ENCODE measurements around the gene DRD2. TPM values are rescaled to one million over a fixed set of nuclear protein-coding genes. Genes with fewer than 3 reads are reported as not detected.

The DRD2 gene
- total RNA-seq, 1 donor from 2014 or later: 289 TPM

DNA sequence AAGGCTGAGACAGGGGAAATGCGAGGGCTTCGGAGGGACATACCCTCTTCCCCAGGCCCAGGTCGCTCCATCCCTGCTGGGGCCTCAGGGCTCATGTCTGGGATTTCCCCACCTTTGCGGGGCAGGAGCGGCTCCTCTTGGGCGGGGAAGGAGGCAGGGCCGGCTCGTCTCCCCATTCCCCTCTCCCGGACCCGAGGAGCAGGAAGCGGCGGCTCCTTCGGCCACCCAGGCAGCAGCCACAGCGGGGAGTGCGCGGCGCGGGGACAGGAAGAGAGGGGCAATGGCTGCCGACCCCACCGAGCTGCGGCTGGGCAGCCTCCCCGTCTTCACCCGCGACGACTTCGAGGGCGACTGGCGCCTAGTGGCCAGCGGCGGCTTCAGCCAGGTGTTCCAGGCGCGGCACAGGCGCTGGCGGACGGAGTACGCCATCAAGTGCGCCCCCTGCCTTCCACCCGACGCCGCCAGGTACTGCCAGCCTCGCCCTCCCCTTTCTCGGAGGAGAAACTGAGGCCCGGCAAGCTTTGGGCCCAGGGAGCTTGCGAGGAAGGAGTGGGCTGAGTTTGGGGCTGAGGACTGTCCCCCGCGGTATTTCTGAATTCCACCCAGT is 87.5 kb downstream of the DRD2 start, which contains the start of gene ANKK1:
ANKK1 (plus strand) TSS at position 175 of the 607 bp plus-strand sequence; CDS start at position 281, 106 bp downstream.
- Mint-ChIP-seq H3K27me3 (ENCODE audit: unreplicated experiment) (peaks cover 2% of the 10 kb centered on the region), H3K4me1 (ENCODE audit: low read depth, unreplicated experiment) (peaks cover 5% of the 10 kb centered on the region), H3K4me3 (ENCODE audit: unreplicated experiment) (no peak within 1 kb of the TSS), H3K9me3 (ENCODE audit: unreplicated experiment) (peaks cover 2% of the 10 kb centered on the region), H3K36me3 (ENCODE audit: unreplicated experiment) (no peaks in the 10 kb centered on the region), H3K27ac (ENCODE audit: unreplicated experiment) (no peak within 1 kb of the TSS)
- no peak for DNase-seq
- TF ChIP-seq, protein P1, sequence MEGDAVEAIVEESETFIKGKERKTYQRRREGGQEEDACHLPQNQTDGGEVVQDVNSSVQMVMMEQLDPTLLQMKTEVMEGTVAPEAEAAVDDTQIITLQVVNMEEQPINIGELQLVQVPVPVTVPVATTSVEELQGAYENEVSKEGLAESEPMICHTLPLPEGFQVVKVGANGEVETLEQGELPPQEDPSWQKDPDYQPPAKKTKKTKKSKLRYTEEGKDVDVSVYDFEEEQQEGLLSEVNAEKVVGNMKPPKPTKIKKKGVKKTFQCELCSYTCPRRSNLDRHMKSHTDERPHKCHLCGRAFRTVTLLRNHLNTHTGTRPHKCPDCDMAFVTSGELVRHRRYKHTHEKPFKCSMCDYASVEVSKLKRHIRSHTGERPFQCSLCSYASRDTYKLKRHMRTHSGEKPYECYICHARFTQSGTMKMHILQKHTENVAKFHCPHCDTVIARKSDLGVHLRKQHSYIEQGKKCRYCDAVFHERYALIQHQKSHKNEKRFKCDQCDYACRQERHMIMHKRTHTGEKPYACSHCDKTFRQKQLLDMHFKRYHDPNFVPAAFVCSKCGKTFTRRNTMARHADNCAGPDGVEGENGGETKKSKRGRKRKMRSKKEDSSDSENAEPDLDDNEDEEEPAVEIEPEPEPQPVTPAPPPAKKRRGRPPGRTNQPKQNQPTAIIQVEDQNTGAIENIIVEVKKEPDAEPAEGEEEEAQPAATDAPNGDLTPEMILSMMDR (IDR thresholded peaks at IDR 0.05; ENCODE audit: partially characterized antibody, unreplicated experiment): peak; percentile 31

DNA sequence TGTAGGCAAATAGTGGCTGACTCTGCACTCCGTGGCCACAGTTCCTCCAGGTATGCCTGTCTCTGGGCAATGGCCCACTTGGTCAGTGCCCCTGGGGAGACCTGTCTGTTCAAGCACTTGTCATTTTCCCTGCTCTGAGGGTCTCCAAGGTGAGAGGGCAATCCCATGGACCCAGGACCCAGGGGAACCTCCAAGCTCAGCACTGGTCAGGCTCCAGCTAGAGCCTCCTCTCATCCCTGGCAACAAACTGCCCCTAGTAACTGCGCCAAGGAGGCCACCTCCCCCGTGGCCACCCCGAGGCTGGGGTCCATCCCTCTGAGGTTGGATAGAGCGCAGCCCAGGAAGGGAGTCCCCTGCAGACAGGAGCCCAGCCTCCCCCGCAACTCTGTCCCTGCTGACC is 88.3 kb downstream of the DRD2 start:
- H3K9me3 Mint-ChIP-seq (ENCODE audit: unreplicated experiment): peaks cover 2% of the 10 kb centered on the region
- H3K27ac Mint-ChIP-seq (ENCODE audit: unreplicated experiment): no peak overlapping the region
- no peak for DNase-seq
- H3K4me1 Mint-ChIP-seq (ENCODE audit: low read depth, unreplicated experiment): peaks cover 3% of the 10 kb centered on the region
- H3K4me3 Mint-ChIP-seq (ENCODE audit: unreplicated experiment): no peak overlapping the region
- TF ChIP-seq, protein P1 (IDR thresholded peaks at IDR 0.05; ENCODE audit: partially characterized antibody, unreplicated experiment): no peak
- no peaks in the 10 kb centered on the region for H3K36me3 Mint-ChIP-seq (ENCODE audit: unreplicated experiment)
- H3K27me3 Mint-ChIP-seq (ENCODE audit: unreplicated experiment): no peaks in the 10 kb centered on the region

DNA sequence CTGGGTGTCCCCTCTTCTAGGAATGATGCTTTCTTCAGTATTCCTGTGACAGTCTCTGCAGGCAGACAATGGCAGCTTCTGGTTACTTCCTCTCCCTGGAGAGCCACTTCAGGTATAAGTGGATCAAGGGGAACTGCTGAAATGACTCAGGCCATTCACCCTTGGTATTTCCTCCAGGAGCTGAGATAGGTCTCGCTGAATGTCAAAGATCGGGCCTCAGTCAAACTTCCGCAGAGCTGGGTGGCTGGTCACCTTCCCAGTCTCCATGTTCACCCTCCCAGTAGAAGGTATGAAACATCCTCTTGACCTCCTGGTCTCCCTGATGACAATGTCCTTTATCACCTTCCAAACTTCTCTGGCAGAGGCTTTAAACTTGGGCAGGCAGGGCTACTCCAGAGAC is 89.4 kb downstream of the DRD2 start:
- TF ChIP-seq, protein P1 (IDR thresholded peaks at IDR 0.05; ENCODE audit: partially characterized antibody, unreplicated experiment): no peak
- Mint-ChIP-seq H3K27ac (ENCODE audit: unreplicated experiment) (no peak overlapping the region), H3K9me3 (ENCODE audit: unreplicated experiment) (peaks cover 2% of the 10 kb centered on the region)

DNA sequence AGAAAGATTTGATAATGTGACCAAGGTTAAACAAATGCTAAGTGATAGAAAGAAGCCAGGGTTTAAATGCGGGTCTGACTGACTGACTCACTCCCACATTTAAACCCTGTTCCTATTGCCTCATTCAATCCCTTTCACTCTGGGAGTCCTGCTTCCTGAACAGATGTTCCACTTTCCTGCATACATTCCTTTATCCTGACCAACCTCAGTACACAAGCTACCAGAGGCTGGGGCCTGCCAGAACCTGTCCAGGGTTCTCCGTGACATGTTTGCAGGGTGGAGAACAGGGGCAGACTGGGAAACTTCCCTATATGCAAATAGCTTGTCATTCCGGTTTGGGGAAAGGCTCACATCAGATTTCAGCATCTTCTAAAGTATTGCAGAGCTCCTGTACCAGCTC is 90.6 kb downstream of the DRD2 start:
- H3K9me3 Mint-ChIP-seq (ENCODE audit: unreplicated experiment): peaks cover 2% of the 10 kb centered on the region
- H3K27me3 Mint-ChIP-seq (ENCODE audit: unreplicated experiment): no peaks in the 10 kb centered on the region
- H3K27ac Mint-ChIP-seq (ENCODE audit: unreplicated experiment): no peak overlapping the region
- H3K4me3 Mint-ChIP-seq (ENCODE audit: unreplicated experiment): no peak overlapping the region
- peaks cover 6% of the 10 kb centered on the region for H3K36me3 Mint-ChIP-seq (ENCODE audit: unreplicated experiment)
- DNase-seq: no peak
- TF ChIP-seq, protein P1 (IDR thresholded peaks at IDR 0.05; ENCODE audit: partially characterized antibody, unreplicated experiment): no peak
- peaks cover 3% of the 10 kb centered on the region for H3K4me1 Mint-ChIP-seq (ENCODE audit: low read depth, unreplicated experiment)

More for the DNA sequence above, 89.4 kb downstream of the DRD2 start:
- no peak overlapping the region for H3K4me3 Mint-ChIP-seq (ENCODE audit: unreplicated experiment)
- peaks cover 3% of the 10 kb centered on the region for H3K4me1 Mint-ChIP-seq (ENCODE audit: low read depth, unreplicated experiment)
- DNase-seq: no peak
- H3K27me3 Mint-ChIP-seq (ENCODE audit: unreplicated experiment): no peaks in the 10 kb centered on the region
- H3K36me3 Mint-ChIP-seq (ENCODE audit: unreplicated experiment): no peaks in the 10 kb centered on the region

DNA sequence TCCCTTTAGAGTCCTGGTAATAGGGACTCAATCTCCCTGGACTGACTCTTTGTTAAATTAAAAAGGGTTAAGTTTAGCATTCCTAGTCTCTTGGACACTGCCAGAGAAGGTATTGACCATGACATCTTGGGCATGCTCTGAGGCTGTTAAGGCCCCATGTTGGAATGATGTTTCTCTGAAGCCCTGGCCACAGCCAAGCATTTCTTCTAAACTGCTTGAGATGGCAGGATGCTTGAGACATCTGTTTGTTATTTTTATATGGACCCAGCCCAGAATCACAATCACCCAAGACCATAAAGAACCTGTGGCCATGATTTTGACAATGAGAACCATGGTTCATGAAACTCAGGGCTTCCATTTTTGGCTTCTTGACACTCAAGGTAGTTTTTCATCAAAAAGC is 93.1 kb downstream of the DRD2 start:
- Mint-ChIP-seq H3K27ac (ENCODE audit: unreplicated experiment) (no peak overlapping the region), H3K4me3 (ENCODE audit: unreplicated experiment) (no peak overlapping the region), H3K27me3 (ENCODE audit: unreplicated experiment) (peaks cover 2% of the 10 kb centered on the region), H3K36me3 (ENCODE audit: unreplicated experiment) (peaks cover 6% of the 10 kb centered on the region), H3K4me1 (ENCODE audit: low read depth, unreplicated experiment) (peaks cover 3% of the 10 kb centered on the region), H3K9me3 (ENCODE audit: unreplicated experiment) (peaks cover 2% of the 10 kb centered on the region)
- TF ChIP-seq, protein P1 (IDR thresholded peaks at IDR 0.05; ENCODE audit: partially characterized antibody, unreplicated experiment): no peak
- no peak for DNase-seq

All from glutamatergic neuron (in vitro differentiated cells).